ENCODE results near the gene IRF2BP2. TPM values are rescaled to one million over a fixed set of nuclear protein-coding genes. Genes with fewer than 3 reads are reported as not detected.

Gene IRF2BP2
- total RNA-seq, 1 donor from 2014 or later = 126 TPM

DNA sequence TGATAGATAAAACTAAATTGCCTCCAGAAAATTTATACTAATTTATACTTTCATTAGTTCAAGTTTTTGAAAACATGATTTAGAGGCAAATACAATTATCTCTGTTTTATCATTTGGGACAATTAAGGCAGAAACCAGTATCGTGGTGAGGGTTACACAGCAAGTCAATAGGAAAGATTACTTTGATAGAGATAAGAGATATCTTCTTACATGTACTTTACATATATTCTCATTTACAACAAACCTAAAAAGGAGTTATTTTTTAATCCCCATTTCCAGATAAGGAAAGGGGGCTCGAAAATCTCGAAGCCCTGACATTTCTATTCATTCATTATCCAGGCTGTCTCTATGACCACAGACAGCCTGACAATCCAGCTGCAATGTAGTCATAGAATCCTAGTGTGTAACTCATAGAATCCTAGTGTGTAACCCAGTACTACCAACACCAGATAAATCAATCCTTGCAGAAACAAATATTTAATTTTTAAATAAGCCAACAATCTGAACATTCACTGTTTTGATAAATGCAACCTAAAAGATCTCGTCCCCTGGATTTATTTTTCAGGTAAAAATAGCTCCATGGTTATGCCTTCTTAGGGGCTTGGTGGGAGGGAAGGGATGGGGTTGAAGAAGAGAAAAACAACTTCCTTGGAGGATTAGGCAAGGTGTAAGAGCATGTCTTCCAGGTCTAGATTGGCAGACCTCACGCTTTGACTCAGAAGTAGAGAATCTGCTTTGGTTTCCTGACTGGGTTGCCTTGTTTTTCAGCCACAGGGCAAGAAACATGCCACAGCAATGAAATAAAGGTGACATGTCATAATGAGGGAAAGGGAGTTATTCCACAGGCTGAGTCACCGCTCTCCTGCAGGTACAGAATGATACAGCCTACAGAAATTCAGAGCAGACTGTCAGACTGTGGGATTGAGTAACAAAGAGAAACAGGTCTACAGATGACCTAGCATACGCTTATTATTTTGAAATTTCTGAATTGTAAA is 45.6 kb downstream of the IRF2BP2 start:
- Mint-ChIP-seq H3K4me1 (ENCODE audit: low read depth, unreplicated experiment) (peaks cover 21% of the 10 kb centered on the region), H3K27ac (ENCODE audit: unreplicated experiment) (peak overlapping the region; percentile 97), H3K4me3 (ENCODE audit: unreplicated experiment) (no peak overlapping the region), H3K27me3 (ENCODE audit: low read depth, unreplicated experiment) (no peaks in the 10 kb centered on the region), H3K36me3 (ENCODE audit: low read depth, unreplicated experiment) (no peaks in the 10 kb centered on the region), H3K9me3 (ENCODE audit: unreplicated experiment) (no peaks in the 10 kb centered on the region)
- H3K27me3 ChIP-seq (ENCODE audit: insufficient read depth, low read length) = no peaks in the 10 kb centered on the region
- H3K9me3 ChIP-seq (ENCODE audit: insufficient read depth, low read depth, low read length) = no peaks in the 10 kb centered on the region
- H3K4me1 ChIP-seq (ENCODE audit: insufficient read depth, low read length) = peaks cover 21% of the 10 kb centered on the region
- TF ChIP-seq, protein P1, sequence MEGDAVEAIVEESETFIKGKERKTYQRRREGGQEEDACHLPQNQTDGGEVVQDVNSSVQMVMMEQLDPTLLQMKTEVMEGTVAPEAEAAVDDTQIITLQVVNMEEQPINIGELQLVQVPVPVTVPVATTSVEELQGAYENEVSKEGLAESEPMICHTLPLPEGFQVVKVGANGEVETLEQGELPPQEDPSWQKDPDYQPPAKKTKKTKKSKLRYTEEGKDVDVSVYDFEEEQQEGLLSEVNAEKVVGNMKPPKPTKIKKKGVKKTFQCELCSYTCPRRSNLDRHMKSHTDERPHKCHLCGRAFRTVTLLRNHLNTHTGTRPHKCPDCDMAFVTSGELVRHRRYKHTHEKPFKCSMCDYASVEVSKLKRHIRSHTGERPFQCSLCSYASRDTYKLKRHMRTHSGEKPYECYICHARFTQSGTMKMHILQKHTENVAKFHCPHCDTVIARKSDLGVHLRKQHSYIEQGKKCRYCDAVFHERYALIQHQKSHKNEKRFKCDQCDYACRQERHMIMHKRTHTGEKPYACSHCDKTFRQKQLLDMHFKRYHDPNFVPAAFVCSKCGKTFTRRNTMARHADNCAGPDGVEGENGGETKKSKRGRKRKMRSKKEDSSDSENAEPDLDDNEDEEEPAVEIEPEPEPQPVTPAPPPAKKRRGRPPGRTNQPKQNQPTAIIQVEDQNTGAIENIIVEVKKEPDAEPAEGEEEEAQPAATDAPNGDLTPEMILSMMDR (IDR thresholded peaks at IDR 0.05; ENCODE audit: insufficient read depth, low read depth, low read length) = no peak
- TF ChIP-seq EZH2 (IDR thresholded peaks at IDR 0.05; ENCODE audit: insufficient read depth, low read length) = no peak
- no peaks in the 10 kb centered on the region for H3K36me3 ChIP-seq (ENCODE audit: insufficient read depth, low read length)
- peak; percentile 98 for FAIRE-seq
- peak overlapping the region; percentile 60 for H3K4me2 ChIP-seq (ENCODE audit: low read length)
- H3K79me2 ChIP-seq (ENCODE audit: insufficient read depth, low read length) = no peaks in the 10 kb centered on the region
- peak overlapping the region; percentile 6 for H3K4me3 ChIP-seq (ENCODE audit: insufficient read depth, low read depth, low read length)
- peak overlapping the region; percentile 64 for H3K9ac ChIP-seq (ENCODE audit: low read length)
- no peaks in the 10 kb centered on the region for H4K20me1 ChIP-seq (ENCODE audit: insufficient read depth, low read length)
- H2AFZ ChIP-seq (ENCODE audit: low read depth, low read length) = no peak overlapping the region
- H3K27ac ChIP-seq (ENCODE audit: low read depth, low read length) = peak overlapping the region; percentile 77
- DNase-seq (ENCODE audit: low read depth) = peak; percentile 97

DNA sequence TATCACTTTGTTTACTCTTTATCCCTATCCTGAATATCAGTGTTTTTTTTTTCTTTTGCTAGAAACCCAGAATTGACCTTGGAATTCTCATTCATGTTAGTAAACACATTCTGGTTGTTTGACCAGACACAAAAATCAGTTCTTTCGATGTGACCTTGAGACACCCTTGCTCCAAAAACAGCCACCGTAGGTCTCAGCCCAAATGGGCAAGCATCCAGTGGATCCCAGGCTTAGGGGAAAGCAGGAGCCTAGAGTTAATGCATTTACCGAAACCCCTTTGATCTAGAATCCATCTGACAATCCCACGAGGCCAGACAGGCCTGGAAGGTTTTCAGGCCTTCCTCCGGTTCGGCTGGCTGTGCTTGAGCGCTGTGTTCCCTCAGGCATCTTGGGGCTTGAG is 47.6 kb downstream of the IRF2BP2 start:
- H3K36me3 Mint-ChIP-seq (ENCODE audit: low read depth, unreplicated experiment) = no peaks in the 10 kb centered on the region

More for the DNA sequence above, 47.6 kb downstream of the IRF2BP2 start:
- no peak for FAIRE-seq
- Mint-ChIP-seq H3K27me3 (ENCODE audit: low read depth, unreplicated experiment) (no peaks in the 10 kb centered on the region), H3K4me3 (ENCODE audit: unreplicated experiment) (no peak overlapping the region), H3K4me1 (ENCODE audit: low read depth, unreplicated experiment) (peaks cover 19% of the 10 kb centered on the region), H3K9me3 (ENCODE audit: unreplicated experiment) (no peaks in the 10 kb centered on the region), H3K27ac (ENCODE audit: unreplicated experiment) (peak overlapping the region; percentile 71)
- Histone ChIP-seq H3K9me3 (ENCODE audit: insufficient read depth, low read depth, low read length) (no peaks in the 10 kb centered on the region), H3K27me3 (ENCODE audit: insufficient read depth, low read length) (no peaks in the 10 kb centered on the region), H3K4me3 (ENCODE audit: insufficient read depth, low read depth, low read length) (no peak overlapping the region), H4K20me1 (ENCODE audit: insufficient read depth, low read length) (no peaks in the 10 kb centered on the region), H3K9ac (ENCODE audit: low read length) (no peak overlapping the region), H3K4me1 (ENCODE audit: insufficient read depth, low read length) (peaks cover 21% of the 10 kb centered on the region), H3K36me3 (ENCODE audit: insufficient read depth, low read length) (no peaks in the 10 kb centered on the region), H3K27ac (ENCODE audit: low read depth, low read length) (no peak overlapping the region), H2AFZ (ENCODE audit: low read depth, low read length) (no peak overlapping the region), H3K4me2 (ENCODE audit: low read length) (no peak overlapping the region), H3K79me2 (ENCODE audit: insufficient read depth, low read length) (no peaks in the 10 kb centered on the region)
- TF ChIP-seq, protein P1 (IDR thresholded peaks at IDR 0.05; ENCODE audit: insufficient read depth, low read depth, low read length) = no peak
- TF ChIP-seq EZH2 (IDR thresholded peaks at IDR 0.05; ENCODE audit: insufficient read depth, low read length) = no peak
- no peak for DNase-seq (ENCODE audit: low read depth)
